Tibial artery (tissue), 4 donors: Measurements from ENCODE around the gene TGIF1.

ENCODE experiments used
- DNase-seq, 2 donors: peaks; one replicate each; pipeline ENCODE4 v3.0.0-alpha.2; 2019
- H3K27ac ChIP-seq, 2 donors: fragments of 200-600 bp; sonication (generic) in 1 of 2; 1 replicate in 1 of 2; 2 replicates in 1 of 2; pipeline ENCODE4 v1.5.1; 2018 to 2019; ENCODE audit warnings: mild to moderate bottlenecking in 1 of 2
- H3K27me3 ChIP-seq, 2 donors: fragments of 200-600 bp; sonication (generic) in 1 of 2; one replicate each; pipeline versions ENCODE4 v1.5.1 to v1.6.0; 2016 to 2019
- H3K36me3 ChIP-seq, 3 donors: fragments of 200-600 bp; sonication (generic) in 2 of 3; one replicate each; pipeline ENCODE4 v1.5.1; 2016 to 2019; ENCODE audit warnings: mild to moderate bottlenecking in 2 of 3
- H3K4me1 ChIP-seq, 4 donors: fragments of 200-600 bp; sonication (generic) in 2 of 4; 1 replicate in 3 of 4; 2 replicates in 1 of 4; pipeline ENCODE4 v1.5.1; 2016 to 2019
- H3K4me3 ChIP-seq, 2 donors: fragments of 200-600 bp; sonication (generic) in 1 of 2; 1 replicate in 1 of 2; 2 replicates in 1 of 2; pipeline ENCODE4 v1.5.1; 2018 to 2019; ENCODE audit warnings: mild to moderate bottlenecking in 2 of 2
- H3K9me3 ChIP-seq, 3 donors: fragments of 200-600 bp; sonication (generic) in 1 of 3; one replicate each; pipeline ENCODE4 v1.5.1; 2016 to 2019
- intact Hi-C: fragments of 100-400 bp; cut with DNase I; formaldehyde crosslinking; loops from one replicate; pipeline ENCODE4 v1.15.0; 2023; ENCODE audit warnings: low total_unique reads
- TF ChIP-seq, protein P1 (sequence below), 2 experiments: fragments of 200-600 bp in 1 of 2; fragments of 450-650 bp in 1 of 2; IDR thresholded peaks; one replicate each; pipeline ENCODE4 v1.5.1; 2017 to 2019; ENCODE audit warnings: antibody characterized with exemption in 2 of 2, mild to moderate bottlenecking in 1 of 2, moderate library complexity in 1 of 2

The TGIF1 gene

DNA sequence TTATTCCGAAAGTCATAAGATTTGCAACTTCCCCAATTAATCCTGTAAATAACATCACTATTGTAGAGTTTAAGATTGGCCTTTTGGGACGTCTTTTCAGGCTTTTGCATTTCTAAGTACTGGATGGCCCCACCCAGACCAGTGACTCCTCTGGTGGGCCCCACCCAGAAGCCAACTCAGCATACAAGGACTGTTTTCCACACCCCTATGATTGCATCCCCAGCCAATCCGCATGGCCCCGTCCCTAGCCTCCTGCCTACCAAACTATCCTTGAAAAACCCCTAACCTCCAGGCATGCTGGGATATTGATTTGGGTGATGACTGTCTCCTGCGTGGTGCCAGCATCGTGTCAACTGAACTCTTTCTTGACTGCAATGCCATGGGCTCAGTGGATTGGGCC is 24.5 kb upstream of the TGIF1 start:
- no peak for DNase-seq
- no peaks in the 10 kb centered on the region for H3K27me3 ChIP-seq
- no peaks in the 10 kb centered on the region for H3K9me3 ChIP-seq
- intact Hi-C loops = no loop called here
- no peaks in the 10 kb centered on the region for H3K36me3 ChIP-seq
- no peak overlapping the region for H3K27ac ChIP-seq
- TF ChIP-seq, protein P1, sequence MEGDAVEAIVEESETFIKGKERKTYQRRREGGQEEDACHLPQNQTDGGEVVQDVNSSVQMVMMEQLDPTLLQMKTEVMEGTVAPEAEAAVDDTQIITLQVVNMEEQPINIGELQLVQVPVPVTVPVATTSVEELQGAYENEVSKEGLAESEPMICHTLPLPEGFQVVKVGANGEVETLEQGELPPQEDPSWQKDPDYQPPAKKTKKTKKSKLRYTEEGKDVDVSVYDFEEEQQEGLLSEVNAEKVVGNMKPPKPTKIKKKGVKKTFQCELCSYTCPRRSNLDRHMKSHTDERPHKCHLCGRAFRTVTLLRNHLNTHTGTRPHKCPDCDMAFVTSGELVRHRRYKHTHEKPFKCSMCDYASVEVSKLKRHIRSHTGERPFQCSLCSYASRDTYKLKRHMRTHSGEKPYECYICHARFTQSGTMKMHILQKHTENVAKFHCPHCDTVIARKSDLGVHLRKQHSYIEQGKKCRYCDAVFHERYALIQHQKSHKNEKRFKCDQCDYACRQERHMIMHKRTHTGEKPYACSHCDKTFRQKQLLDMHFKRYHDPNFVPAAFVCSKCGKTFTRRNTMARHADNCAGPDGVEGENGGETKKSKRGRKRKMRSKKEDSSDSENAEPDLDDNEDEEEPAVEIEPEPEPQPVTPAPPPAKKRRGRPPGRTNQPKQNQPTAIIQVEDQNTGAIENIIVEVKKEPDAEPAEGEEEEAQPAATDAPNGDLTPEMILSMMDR (IDR thresholded peaks at IDR 0.05) = no peak
- no peaks in the 10 kb centered on the region for H3K4me1 ChIP-seq
- H3K4me3 ChIP-seq = no peak overlapping the region

DNA sequence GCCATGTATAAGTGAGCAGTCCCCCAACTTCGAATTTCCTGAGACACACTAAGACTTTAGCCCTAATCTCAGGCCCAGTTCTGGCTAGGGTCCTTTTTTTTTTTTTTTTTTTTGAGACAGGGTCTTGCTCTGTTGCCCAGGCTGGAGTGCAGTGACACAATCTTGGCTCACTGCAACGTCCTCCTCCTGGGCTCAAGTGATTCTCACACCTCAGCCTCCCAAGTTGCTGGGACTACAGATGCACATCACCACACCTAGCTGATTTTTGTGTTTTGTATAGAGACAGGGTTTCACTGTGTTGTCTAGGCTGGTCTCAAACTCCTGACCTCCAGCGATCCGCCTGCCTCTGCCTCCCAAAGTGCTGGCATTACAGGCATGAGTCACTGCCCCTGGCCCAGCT is 23.9 kb upstream of the TGIF1 start:
- TF ChIP-seq, protein P1 (IDR thresholded peaks at IDR 0.05) = no peak
- Histone ChIP-seq H3K27me3 (no peaks in the 10 kb centered on the region), H3K27ac (no peak overlapping the region), H3K4me3 (no peak overlapping the region), H3K9me3 (no peaks in the 10 kb centered on the region), H3K4me1 (no peaks in the 10 kb centered on the region), H3K36me3 (no peaks in the 10 kb centered on the region)
- intact Hi-C loops = no loop called here
- no peak for DNase-seq

GRCh38 chr18:3427944-3428343 is 22.0 kb upstream of the TGIF1 start:
- TF ChIP-seq, protein P1 (IDR thresholded peaks at IDR 0.05) = no peak
- Histone ChIP-seq H3K27me3 (no peaks in the 10 kb centered on the region), H3K27ac (no peak overlapping the region), H3K4me3 (no peak overlapping the region), H3K9me3 (no peaks in the 10 kb centered on the region), H3K4me1 (no peaks in the 10 kb centered on the region), H3K36me3 (no peaks in the 10 kb centered on the region)
- DNase-seq = no peak
- intact Hi-C loops = no loop called here

DNA sequence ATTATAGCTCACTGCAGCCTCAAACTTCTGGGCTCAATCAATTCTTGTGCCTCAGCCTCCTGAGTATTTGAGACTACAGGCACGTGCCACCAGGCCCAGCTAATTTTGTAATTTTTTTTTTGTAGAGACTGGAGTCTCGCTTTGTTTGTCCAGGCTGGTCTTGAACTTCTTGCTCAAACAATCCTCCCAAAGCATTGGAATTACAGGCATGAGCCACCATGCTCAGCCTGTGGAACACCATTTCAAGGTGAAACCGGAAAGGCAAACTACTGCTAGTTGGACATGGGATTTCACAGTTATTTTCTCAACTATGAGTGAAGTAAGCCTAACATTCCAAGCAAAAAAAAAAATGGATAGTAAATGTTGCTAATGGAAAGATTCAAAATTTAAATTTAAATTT is 20.9 kb upstream of the TGIF1 start:
- no peaks in the 10 kb centered on the region for H3K36me3 ChIP-seq
- intact Hi-C loops = no loop called here
- H3K4me3 ChIP-seq = no peak overlapping the region
- H3K4me1 ChIP-seq = no peaks in the 10 kb centered on the region
- no peak for DNase-seq
- H3K27ac ChIP-seq = no peak overlapping the region
- H3K27me3 ChIP-seq = no peaks in the 10 kb centered on the region
- no peaks in the 10 kb centered on the region for H3K9me3 ChIP-seq
- TF ChIP-seq, protein P1 (IDR thresholded peaks at IDR 0.05) = no peak

GRCh38 chr18:3434685-3435084 is 15.3 kb upstream of the TGIF1 start:
- H3K9me3 ChIP-seq = no peaks in the 10 kb centered on the region
- no peak overlapping the region for H3K4me3 ChIP-seq
- TF ChIP-seq, protein P1 (IDR thresholded peaks at IDR 0.05) = no peak
- no peak for DNase-seq
- intact Hi-C loops = no loop called here
- H3K4me1 ChIP-seq = no peaks in the 10 kb centered on the region
- no peaks in the 10 kb centered on the region for H3K27me3 ChIP-seq
- no peak overlapping the region for H3K27ac ChIP-seq
- no peaks in the 10 kb centered on the region for H3K36me3 ChIP-seq

DNA sequence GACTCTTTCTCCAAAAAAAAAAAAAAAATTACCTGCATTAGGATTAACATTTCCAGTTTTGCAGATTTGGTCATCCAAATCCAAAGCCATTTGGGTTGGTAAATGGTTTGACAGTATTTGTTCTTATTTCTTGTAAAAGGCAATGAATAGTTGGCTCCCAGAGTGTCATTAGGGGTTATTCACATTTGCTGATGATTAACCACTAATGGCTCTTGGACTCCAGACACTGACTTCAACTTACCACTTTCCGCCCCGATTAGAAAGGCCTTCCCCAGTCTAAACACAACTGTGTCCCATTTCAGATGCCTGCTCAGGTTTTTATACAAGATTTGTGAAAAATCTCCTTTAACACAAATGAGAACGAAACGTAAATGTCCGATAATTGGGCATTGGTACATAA is 9.6 kb upstream of the TGIF1 start:
- no peaks in the 10 kb centered on the region for H3K36me3 ChIP-seq
- no peaks in the 10 kb centered on the region for H3K27me3 ChIP-seq
- H3K27ac ChIP-seq = no peak overlapping the region
- intact Hi-C loops = no loop called here
- no peaks in the 10 kb centered on the region for H3K9me3 ChIP-seq
- TF ChIP-seq, protein P1 (IDR thresholded peaks at IDR 0.05) = no peak
- DNase-seq = no peak
- no peak overlapping the region for H3K4me3 ChIP-seq
- H3K4me1 ChIP-seq = no peaks in the 10 kb centered on the region
